K562 (cell line): ENCODE measurements around the gene UBXN1. TPM values are rescaled to one million over a fixed set of nuclear protein-coding genes. Genes with fewer than 3 reads are reported as not detected.
A peak's percentile ranks its signal among the peaks of the same experiment; 100 is the strongest.

Experiments used
- ATF1 ChIP-seq, 2 experiments: fragments of 450-650 bp in 1 of 2; IDR thresholded peaks; 2 replicates each; pipeline ENCODE4 v1.6.1; 2016; ENCODE audit warnings: missing compliant biosample characterization in 1 of 2, missing genetic modification characterization in 1 of 2
- CREM ChIP-seq: IDR thresholded peaks from 2 replicates; pipeline ENCODE4 v1.6.1; 2014; ENCODE audit warnings: antibody characterized with exemption, low read depth
- E2F5 ChIP-seq: sonication (generic); formaldehyde crosslinking; IDR thresholded peaks from 2 replicates; pipeline ENCODE4 v1.8.0; 2022; ENCODE audit warnings: mild to moderate bottlenecking, missing genetic modification reagents
- ELF4 ChIP-seq: fragments of 450-650 bp; formaldehyde crosslinking; IDR thresholded peaks from 2 replicates; pipeline ENCODE4 v1.4.0; 2022; ENCODE audit warnings: missing genetic modification characterization
- HNRNPH1 ChIP-seq: fragments of 200-400 bp; formaldehyde crosslinking; optimal IDR thresholded peaks from 2 replicates; pipeline ENCODE3; 2017; ENCODE audit warnings: low read depth, mild to moderate bottlenecking, low read length, moderate library complexity
- HNRNPLL ChIP-seq: fragments of 200-400 bp; formaldehyde crosslinking; IDR thresholded peaks from 2 replicates; pipeline ENCODE4 v1.6.1; 2017; ENCODE audit warnings: low read length, low read depth, mild to moderate bottlenecking; ENCODE audit not compliant: poor library complexity, severe bottlenecking
- MYC ChIP-seq, 2 experiments: fragments of 250-450 bp in 1 of 2; sonication (Bioruptor Pico) in 1 of 2; IDR thresholded peaks; 2 replicates each; pipeline versions ENCODE4 v1.5.1 to v1.6.1; 2012 to 2021; ENCODE audit warnings: low read depth in 2 of 2, borderline replicate concordance in 1 of 2, improper control_type of control experiment in 1 of 2, low read length in 1 of 2, mild to moderate bottlenecking in 1 of 2, moderate library complexity in 1 of 2
- OTX1 ChIP-seq: fragments of 450-650 bp; formaldehyde crosslinking; IDR thresholded peaks from 2 replicates; pipeline ENCODE4 v1.4.0; 2022; ENCODE audit warnings: mild to moderate bottlenecking
- PHB ChIP-seq: fragments of 250-450 bp; sonication (Bioruptor Pico); IDR thresholded peaks from 2 replicates; pipeline ENCODE4 v1.5.0; 2021
- SIN3B ChIP-seq: fragments of 450-650 bp; IDR thresholded peaks from 2 replicates; pipeline ENCODE4 v1.6.1; 2017; ENCODE audit warnings: low read depth, mild to moderate bottlenecking, moderate library complexity
- SMAD4 ChIP-seq: fragments of 250-450 bp; sonication (Bioruptor Pico); conservative IDR thresholded peaks from 2 replicates; pipeline ENCODE4 v1.8.0; 2021; ENCODE audit warnings: inconsistent platforms, mild to moderate bottlenecking, moderate library complexity
- SP1 ChIP-seq: sonication (generic); formaldehyde crosslinking; IDR thresholded peaks from 2 replicates; pipeline ENCODE4 v1.8.1; 2022; ENCODE audit warnings: mild to moderate bottlenecking, missing genetic modification reagents
- TAF9B ChIP-seq: fragments of 450-650 bp; IDR thresholded peaks from 2 replicates; pipeline ENCODE4 v1.6.1; 2018; ENCODE audit warnings: mild to moderate bottlenecking; ENCODE audit not compliant: partially characterized antibody
- TCF3 ChIP-seq: sonication (generic); formaldehyde crosslinking; IDR thresholded peaks from 2 replicates; pipeline ENCODE4 v1.4.0; 2020; ENCODE audit warnings: mild to moderate bottlenecking, missing genetic modification reagents
- TEAD1 ChIP-seq, 2 experiments: fragments of 450-650 bp in 1 of 2; sonication (generic) in 1 of 2; formaldehyde crosslinking; IDR thresholded peaks; 2 replicates each; pipeline versions ENCODE4 v1.4.0 to v1.8.0; 2020 to 2022; ENCODE audit warnings: mild to moderate bottlenecking in 2 of 2, missing genetic modification reagents in 1 of 2
- TOE1 ChIP-seq, 2 experiments: fragments of 450-650 bp in 1 of 2; sonication (generic) in 1 of 2; formaldehyde crosslinking in 1 of 2; IDR thresholded peaks; 2 replicates each; pipeline versions ENCODE4 v1.7.1 to v1.8.0; 2016 to 2022; ENCODE audit warnings: borderline replicate concordance in 2 of 2, mild to moderate bottlenecking in 2 of 2, antibody characterized with exemption in 1 of 2, inconsistent platforms in 1 of 2, low read depth in 1 of 2, missing genetic modification reagents in 1 of 2, moderate library complexity in 1 of 2
- USF1 ChIP-seq: sonication (generic); formaldehyde crosslinking; IDR thresholded peaks from 2 replicates; pipeline ENCODE4 v1.9.0; 2022; ENCODE audit warnings: mild to moderate bottlenecking, missing genetic modification reagents
- ZBTB12 ChIP-seq: fragments of 250-450 bp; sonication (Bioruptor Pico); IDR thresholded peaks from 2 replicates; pipeline ENCODE4 v1.4.0; 2020
- ZC3H4 ChIP-seq: sonication (generic); formaldehyde crosslinking; IDR thresholded peaks from 2 replicates; pipeline ENCODE4 v1.9.0; 2021; ENCODE audit warnings: missing genetic modification reagents, borderline replicate concordance
- ZNF561 ChIP-seq: fragments of 450-650 bp; formaldehyde crosslinking; conservative IDR thresholded peaks from 2 replicates; pipeline ENCODE4 v1.4.0; 2020; ENCODE audit warnings: mild to moderate bottlenecking, moderate library complexity
- ZNF696 ChIP-seq: fragments of 250-450 bp; sonication (Bioruptor Pico); conservative IDR thresholded peaks from 2 replicates; pipeline ENCODE4 v1.4.0; 2020; ENCODE audit warnings: mild to moderate bottlenecking, moderate library complexity
- ZNF785 ChIP-seq: fragments of 250-450 bp; sonication (Bioruptor Pico); IDR thresholded peaks from 2 replicates; pipeline ENCODE4 v1.4.0; 2020; ENCODE audit warnings: mild to moderate bottlenecking
- polyA plus RNA-seq, 8 experiments: library from polyadenylated mRNA; depleted of rRNA in 4 of 8; stranded (reverse) in 5 of 8; unstranded in 3 of 8; fragments of >200 nt; fragmentation: Nextera tagmentation in 2 of 8; fragmentation: Illumina TruSeq in 1 of 8; extraction: Ambion mirVana in 2 of 8; extraction: Trizol in 1 of 8; gene quantifications; 2 replicates each; pipeline versions ENCODE4 v1.2.1 to v1.2.3, GENCODE V29; 2011 to 2014; ENCODE audit warnings: inconsistent platforms in 1 of 8, missing spikeins in 1 of 8
- total RNA-seq, 7 experiments: library from RNA; depleted of rRNA in 6 of 7; stranded (reverse); fragments of >200 nt in 6 of 7; fragmentation: Illumina TruSeq in 2 of 7; extraction: Trizol in 2 of 7; gene quantifications; 2 replicates each; pipeline versions ENCODE4 v1.2.1 to v1.2.3, GENCODE V29; 2011 to 2021; ENCODE audit warnings: low replicate concordance in 1 of 7

The UBXN1 gene
- total and polyA plus RNA-seq, 9 of the 15 experiments (the other 6 are each of a cell fraction or from before 2014, with no cell fraction given): 4.8 to 263 (median 99.7) TPM

- TF ChIP-seq ATF1 (CRISPR knock-in tag; IDR thresholded peaks at IDR 0.05) (no peak), ATF1 (tag; IDR thresholded peaks at IDR 0.05) (peak; percentile 92), USF1 (peak; percentile 15; the same call in 1 of the 2 replicates), CREM (peak; percentile 93), E2F5 (CRISPR knock-in tag) (peak; percentile 71; the same call in 1 of the 2 replicates), HNRNPH1 (no peak), SIN3B (peak; percentile 62), MYC (IDR thresholded peaks at IDR 0.05; ENCODE audit: low read depth, low read length) (peak; percentile 30; the same call in 1 of the 2 replicates), MYC (CRISPR knock-in tag; IDR thresholded peaks at IDR 0.05; ENCODE audit: borderline replicate concordance, low read depth) (peak; percentile 76; the same call in 1 of the 2 replicates), TCF3 (CRISPR knock-in tag) (peak; percentile 20; the same call in 1 of the 2 replicates), ELF4 (CRISPR knock-in tag) (0 out of 2 replicates have a peak, but pooled peaks have one; percentile 13), SMAD4 (peak; percentile 34; the same call in 1 of the 2 replicates), TAF9B (peak; percentile 81), ZNF561 (CRISPR knock-in tag) (no peak), PHB (CRISPR knock-in tag) (0 out of 2 replicates have a peak, but pooled peaks have one; percentile 17), ZNF785 (no peak), TOE1 (IDR thresholded peaks at IDR 0.05; ENCODE audit: borderline replicate concordance) (peak; percentile 30; the same call in 1 of the 2 replicates), TOE1 (CRISPR knock-in tag; IDR thresholded peaks at IDR 0.05; ENCODE audit: borderline replicate concordance, low read depth) (0 out of 2 replicates have a peak, but pooled peaks have one; percentile 13), ZC3H4 (CRISPR knock-in tag) (0 out of 2 replicates have a peak, but pooled peaks have one; percentile 36), SP1 (CRISPR knock-in tag) (peak; percentile 95), OTX1 (CRISPR knock-in tag) (peak; percentile 51; the same call in 1 of the 2 replicates), ZBTB12 (CRISPR knock-in tag) (peak; percentile 64; the same call in 1 of the 2 replicates), TEAD1 (CRISPR knock-in tag; IDR thresholded peaks at IDR 0.05) (peak; percentile 34 to 68; a peak in 2 of 4 replicates), ZNF696 (CRISPR knock-in tag) (0 out of 2 replicates have a peak, but pooled peaks have one; percentile 13), HNRNPLL (peak; percentile 62)
These were observed 32.7 kb downstream of the UBXN1 start, which contains the start of gene GANAB (continued) for GRCh38 chr11:62645946-62646824.
